ENCODE measurements around the gene CCL24.
"Not testable (repeated sequence)": the region's sequence is repeated elsewhere in the genome, so short reads cannot be mapped to it uniquely, and the experiment has no call there.

Gene CCL24

DNA sequence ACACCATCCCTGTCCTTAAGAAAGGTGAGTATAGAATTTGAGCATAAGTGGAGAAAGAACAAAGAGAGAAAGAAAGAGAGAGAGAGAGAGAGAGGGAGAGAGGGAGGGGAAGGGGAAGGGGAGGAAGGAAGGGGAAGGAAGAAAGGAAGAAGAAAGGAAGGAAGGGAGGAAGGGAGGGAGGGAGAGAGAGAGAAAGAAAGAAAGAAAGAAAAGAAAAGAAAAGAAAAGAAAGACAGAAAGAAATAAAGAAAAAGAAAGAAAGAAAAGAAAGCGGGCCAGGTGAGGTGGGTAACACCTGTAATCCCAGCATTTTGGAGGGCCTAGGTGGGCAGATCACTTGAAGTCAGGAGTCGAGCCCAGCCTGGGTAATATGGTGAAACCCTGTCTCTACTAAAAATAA lies 19.9 kb downstream of the CCL24 start:
- Histone ChIP-seq H3K9ac (ENCODE audit: low read length) (no peak overlapping the region), H3K4me1 (ENCODE audit: insufficient read depth, low read length, severe bottlenecking) (no peaks in the 10 kb centered on the region), H3F3A (ENCODE audit: insufficient read depth, low read length) (no peaks in the 10 kb centered on the region), H3K36me3 (ENCODE audit: insufficient read depth, low read length) (no peaks in the 10 kb centered on the region), H3K27me3 (ENCODE audit: insufficient read depth, low read length) (peaks cover 4% of the 10 kb centered on the region; the same call in 1 of the 2 replicates), H3K27ac (ENCODE audit: low read depth, low read length, poor library complexity, severe bottlenecking) (no peak overlapping the region), H3K79me2 (ENCODE audit: insufficient read depth, low read length) (no peaks in the 10 kb centered on the region), H3K9me3 (ENCODE audit: low read length) (no peaks in the 10 kb centered on the region), H3K4me2 (ENCODE audit: low read length) (no peak overlapping the region), H4K20me1 (ENCODE audit: insufficient read depth, low read length) (no peaks in the 10 kb centered on the region), H3K4me3 (ENCODE audit: low read depth, low read length, poor library complexity, severe bottlenecking) (no peak overlapping the region), H2AFZ (ENCODE audit: low read length) (no peak overlapping the region), H3K9me2 (ENCODE audit: low read depth, low read length) (no peaks in the 10 kb centered on the region)
- TF ChIP-seq, protein P1, sequence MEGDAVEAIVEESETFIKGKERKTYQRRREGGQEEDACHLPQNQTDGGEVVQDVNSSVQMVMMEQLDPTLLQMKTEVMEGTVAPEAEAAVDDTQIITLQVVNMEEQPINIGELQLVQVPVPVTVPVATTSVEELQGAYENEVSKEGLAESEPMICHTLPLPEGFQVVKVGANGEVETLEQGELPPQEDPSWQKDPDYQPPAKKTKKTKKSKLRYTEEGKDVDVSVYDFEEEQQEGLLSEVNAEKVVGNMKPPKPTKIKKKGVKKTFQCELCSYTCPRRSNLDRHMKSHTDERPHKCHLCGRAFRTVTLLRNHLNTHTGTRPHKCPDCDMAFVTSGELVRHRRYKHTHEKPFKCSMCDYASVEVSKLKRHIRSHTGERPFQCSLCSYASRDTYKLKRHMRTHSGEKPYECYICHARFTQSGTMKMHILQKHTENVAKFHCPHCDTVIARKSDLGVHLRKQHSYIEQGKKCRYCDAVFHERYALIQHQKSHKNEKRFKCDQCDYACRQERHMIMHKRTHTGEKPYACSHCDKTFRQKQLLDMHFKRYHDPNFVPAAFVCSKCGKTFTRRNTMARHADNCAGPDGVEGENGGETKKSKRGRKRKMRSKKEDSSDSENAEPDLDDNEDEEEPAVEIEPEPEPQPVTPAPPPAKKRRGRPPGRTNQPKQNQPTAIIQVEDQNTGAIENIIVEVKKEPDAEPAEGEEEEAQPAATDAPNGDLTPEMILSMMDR (IDR thresholded peaks at IDR 0.05; ENCODE audit: low read length), result no peak
- no peak for TF ChIP-seq EZH2 (IDR thresholded peaks at IDR 0.05; ENCODE audit: borderline replicate concordance, low read length)

DNA sequence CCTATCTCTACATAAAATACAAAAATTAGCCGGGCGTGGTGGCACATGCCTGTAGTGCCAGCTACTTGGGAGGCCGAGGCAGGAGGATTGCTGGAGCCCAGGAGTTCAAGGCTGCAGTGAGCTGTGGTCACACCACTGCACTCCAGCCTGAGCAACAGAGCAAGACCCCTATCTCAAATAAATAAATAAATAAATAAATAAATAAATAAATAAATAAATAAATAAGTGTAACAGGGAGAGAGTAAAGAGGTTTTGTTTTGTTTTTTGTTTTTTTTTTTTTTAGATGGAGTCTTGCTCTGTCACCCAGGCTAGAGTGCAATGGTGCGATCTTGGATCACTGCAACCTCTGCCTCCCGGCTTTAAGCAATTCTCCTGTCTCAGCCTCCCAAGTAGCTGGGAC lies 21.0 kb downstream of the CCL24 start:
- not testable (repeated sequence) for H3K4me3 ChIP-seq (ENCODE audit: low read depth, low read length, poor library complexity, severe bottlenecking); H3K4me1 ChIP-seq (ENCODE audit: insufficient read depth, low read length, severe bottlenecking); H3F3A ChIP-seq (ENCODE audit: insufficient read depth, low read length); H4K20me1 ChIP-seq (ENCODE audit: insufficient read depth, low read length); H3K9ac ChIP-seq (ENCODE audit: low read length); H3K27ac ChIP-seq (ENCODE audit: low read depth, low read length, poor library complexity, severe bottlenecking); H3K9me2 ChIP-seq (ENCODE audit: low read depth, low read length); H3K4me2 ChIP-seq (ENCODE audit: low read length); H3K9me3 ChIP-seq (ENCODE audit: low read length); H3K36me3 ChIP-seq (ENCODE audit: insufficient read depth, low read length); H2AFZ ChIP-seq (ENCODE audit: low read length); H3K27me3 ChIP-seq (ENCODE audit: insufficient read depth, low read length); H3K79me2 ChIP-seq (ENCODE audit: insufficient read depth, low read length)

DNA sequence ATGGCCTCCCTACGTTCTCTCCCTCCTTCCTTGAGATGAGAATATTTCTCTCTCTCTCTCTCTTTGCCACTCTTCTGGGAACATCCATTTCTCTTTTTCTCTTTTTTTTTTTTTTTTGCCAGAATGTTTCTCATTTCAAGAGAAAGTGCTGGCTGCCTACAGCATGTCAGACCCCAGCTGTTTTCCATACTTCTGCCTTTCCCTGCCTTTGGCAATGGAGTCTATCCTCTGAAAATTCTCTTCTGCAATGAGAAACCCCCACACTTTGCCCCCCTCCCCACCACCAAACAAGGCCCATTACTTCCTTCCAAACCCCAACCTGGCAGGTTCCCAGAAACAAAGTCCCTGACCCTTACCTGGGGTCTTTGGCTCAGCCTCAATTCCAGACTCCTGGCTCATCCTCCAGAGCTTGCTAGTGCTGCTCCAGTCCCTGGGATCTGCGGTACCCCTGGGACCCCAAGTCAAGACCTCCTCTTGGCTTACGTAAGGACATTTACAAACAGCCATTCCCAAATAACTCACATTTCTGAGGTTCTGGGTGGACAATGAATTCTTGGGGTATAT lies 24.2 kb downstream of the CCL24 start:
- Histone ChIP-seq H3K9ac (ENCODE audit: low read length) (no peak overlapping the region), H4K20me1 (ENCODE audit: insufficient read depth, low read length) (no peaks in the 10 kb centered on the region), H3F3A (ENCODE audit: insufficient read depth, low read length) (no peaks in the 10 kb centered on the region), H3K79me2 (ENCODE audit: insufficient read depth, low read length) (no peaks in the 10 kb centered on the region), H3K36me3 (ENCODE audit: insufficient read depth, low read length) (no peaks in the 10 kb centered on the region), H3K27ac (ENCODE audit: low read depth, low read length, poor library complexity, severe bottlenecking) (no peak overlapping the region), H3K27me3 (ENCODE audit: insufficient read depth, low read length) (no peaks in the 10 kb centered on the region; the same call in 1 of the 2 replicates), H3K9me3 (ENCODE audit: low read length) (no peaks in the 10 kb centered on the region), H2AFZ (ENCODE audit: low read length) (no peak overlapping the region), H3K4me1 (ENCODE audit: insufficient read depth, low read length, severe bottlenecking) (no peaks in the 10 kb centered on the region), H3K4me3 (ENCODE audit: low read depth, low read length, poor library complexity, severe bottlenecking) (no peak overlapping the region), H3K9me2 (ENCODE audit: low read depth, low read length) (no peaks in the 10 kb centered on the region), H3K4me2 (ENCODE audit: low read length) (no peak overlapping the region)
- TF ChIP-seq EZH2 (IDR thresholded peaks at IDR 0.05; ENCODE audit: borderline replicate concordance, low read length), result no peak
- TF ChIP-seq, protein P1 (IDR thresholded peaks at IDR 0.05; ENCODE audit: low read length), result no peak

DNA sequence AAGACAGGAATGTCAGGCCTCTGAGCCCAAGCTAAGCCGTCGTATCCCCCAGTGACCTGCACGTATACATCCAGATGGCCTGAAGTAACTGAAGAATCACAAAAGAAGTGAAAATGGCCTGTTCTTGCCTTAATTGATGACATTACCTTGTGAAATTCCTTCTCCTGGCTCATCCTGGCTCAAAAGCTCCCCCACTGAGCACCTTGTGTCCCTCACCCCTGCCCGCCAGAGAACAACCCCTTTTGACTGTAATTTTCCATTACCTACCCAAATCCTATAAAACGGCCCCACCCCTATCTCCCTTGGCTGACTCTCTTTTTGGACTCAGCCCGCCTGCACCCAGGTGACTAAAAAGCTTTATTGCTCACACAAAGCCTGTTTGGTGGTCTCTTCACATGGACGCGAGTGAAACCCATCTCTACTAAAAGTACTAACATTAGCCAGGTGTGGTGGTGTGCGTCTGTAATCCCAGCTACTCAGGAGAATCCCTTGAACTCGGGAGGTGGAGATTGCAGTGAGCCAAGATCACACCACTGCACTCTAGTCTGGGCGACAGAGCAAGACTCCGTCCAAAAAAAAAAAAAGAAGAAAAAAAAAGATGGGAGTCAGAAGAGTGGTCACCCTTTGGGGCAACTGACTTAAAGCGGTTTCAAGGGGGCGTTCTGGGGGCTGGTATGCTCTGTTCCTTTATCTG lies 25.3 kb downstream of the CCL24 start:
- H3F3A ChIP-seq (ENCODE audit: insufficient read depth, low read length); H2AFZ ChIP-seq (ENCODE audit: low read length); H3K27ac ChIP-seq (ENCODE audit: low read depth, low read length, poor library complexity, severe bottlenecking); H3K79me2 ChIP-seq (ENCODE audit: insufficient read depth, low read length); H3K9ac ChIP-seq (ENCODE audit: low read length); H3K4me3 ChIP-seq (ENCODE audit: low read depth, low read length, poor library complexity, severe bottlenecking); H3K27me3 ChIP-seq (ENCODE audit: insufficient read depth, low read length); H3K4me1 ChIP-seq (ENCODE audit: insufficient read depth, low read length, severe bottlenecking); H3K36me3 ChIP-seq (ENCODE audit: insufficient read depth, low read length); H3K9me2 ChIP-seq (ENCODE audit: low read depth, low read length); H3K4me2 ChIP-seq (ENCODE audit: low read length); H3K9me3 ChIP-seq (ENCODE audit: low read length); H4K20me1 ChIP-seq (ENCODE audit: insufficient read depth, low read length): not testable (repeated sequence)

DNA sequence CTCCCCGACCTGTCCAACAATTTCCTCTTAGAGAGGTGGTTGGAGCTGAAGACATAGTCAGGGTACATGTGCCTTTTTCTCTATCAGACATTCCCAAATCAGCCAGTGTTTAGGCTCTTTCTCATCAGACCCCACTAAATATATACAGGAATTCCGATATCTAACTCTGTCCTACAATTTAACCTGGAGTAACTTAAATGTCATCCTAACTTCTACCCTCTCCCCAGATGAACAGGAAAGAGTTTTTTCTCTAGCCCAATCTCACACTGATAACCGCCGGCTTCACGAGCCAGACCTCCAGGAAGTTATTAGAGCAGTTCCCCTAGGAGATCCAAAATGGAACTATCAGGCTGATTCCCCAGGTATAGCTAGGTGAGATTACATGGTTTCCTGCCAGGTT lies 30.5 kb downstream of the CCL24 start:
- H3F3A ChIP-seq (ENCODE audit: insufficient read depth, low read length); H3K4me2 ChIP-seq (ENCODE audit: low read length); H3K36me3 ChIP-seq (ENCODE audit: insufficient read depth, low read length); H4K20me1 ChIP-seq (ENCODE audit: insufficient read depth, low read length); H2AFZ ChIP-seq (ENCODE audit: low read length); H3K79me2 ChIP-seq (ENCODE audit: insufficient read depth, low read length); H3K27ac ChIP-seq (ENCODE audit: low read depth, low read length, poor library complexity, severe bottlenecking); H3K9ac ChIP-seq (ENCODE audit: low read length); H3K9me2 ChIP-seq (ENCODE audit: low read depth, low read length); H3K9me3 ChIP-seq (ENCODE audit: low read length); H3K4me3 ChIP-seq (ENCODE audit: low read depth, low read length, poor library complexity, severe bottlenecking); H3K4me1 ChIP-seq (ENCODE audit: insufficient read depth, low read length, severe bottlenecking); H3K27me3 ChIP-seq (ENCODE audit: insufficient read depth, low read length): not testable (repeated sequence)

DNA sequence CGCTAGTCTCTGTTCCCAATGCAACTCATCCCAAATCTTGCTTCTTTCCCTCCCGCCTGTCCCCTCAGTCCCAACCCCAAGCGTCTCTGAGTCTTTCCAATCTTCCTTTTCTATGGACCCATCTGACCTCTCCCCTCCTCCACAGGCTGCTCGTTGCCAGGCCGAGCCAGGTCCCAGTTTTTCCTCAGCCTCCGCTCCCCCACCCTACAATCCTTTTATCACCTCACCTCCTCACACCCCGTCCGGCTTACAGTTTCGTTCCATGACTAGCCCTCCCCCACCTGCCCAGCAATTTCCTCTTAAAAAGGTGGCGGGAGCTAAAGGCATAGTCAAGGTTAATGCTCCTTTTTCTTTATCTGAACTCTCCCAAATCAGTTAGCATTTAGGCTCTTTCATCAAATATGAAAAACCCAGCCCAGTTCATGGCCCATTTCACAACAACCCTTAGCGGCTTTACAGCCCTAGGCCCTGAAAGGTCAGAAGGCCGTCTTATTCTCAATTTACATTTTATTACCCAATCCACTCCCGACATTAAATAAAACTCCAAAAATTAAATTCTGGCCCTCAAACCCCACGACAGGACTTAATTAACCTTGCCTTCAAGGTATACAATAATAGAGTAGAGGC lies 32.8 kb downstream of the CCL24 start:
- not testable (repeated sequence) for H2AFZ ChIP-seq (ENCODE audit: low read length); H3K27me3 ChIP-seq (ENCODE audit: insufficient read depth, low read length); H3K9ac ChIP-seq (ENCODE audit: low read length); H3K4me1 ChIP-seq (ENCODE audit: insufficient read depth, low read length, severe bottlenecking); H3K9me3 ChIP-seq (ENCODE audit: low read length); H3K4me2 ChIP-seq (ENCODE audit: low read length); H3K4me3 ChIP-seq (ENCODE audit: low read depth, low read length, poor library complexity, severe bottlenecking); H3K9me2 ChIP-seq (ENCODE audit: low read depth, low read length); H4K20me1 ChIP-seq (ENCODE audit: insufficient read depth, low read length); H3F3A ChIP-seq (ENCODE audit: insufficient read depth, low read length); H3K27ac ChIP-seq (ENCODE audit: low read depth, low read length, poor library complexity, severe bottlenecking); H3K79me2 ChIP-seq (ENCODE audit: insufficient read depth, low read length); H3K36me3 ChIP-seq (ENCODE audit: insufficient read depth, low read length)
